Motor neuron (in vitro differentiated cells): ENCODE measurements around the gene PRDM1. TPM values are rescaled to one million over a fixed set of nuclear protein-coding genes. Genes with fewer than 3 reads are reported as not detected.

ENCODE experiments used
- ATAC-seq, 8 experiments: fragments of 200-7000 bp; cut with Tn5 transposase; replicated peaks in 6 of 8; 2 replicates each; pipeline ENCODE4 v1.8.0; 2021; ENCODE audit warnings: mild to moderate bottlenecking in 8 of 8, moderate library complexity in 8 of 8
- H3K27ac ChIP-seq, 2 donors: fragments of 250-450 bp; sonication (Bioruptor Pico); 2 replicates each; pipeline ENCODE4 v1.9.0; 2021; ENCODE audit warnings: antibody characterized with exemption in 2 of 2, mild to moderate bottlenecking in 2 of 2, moderate library complexity in 1 of 2
- H3K4me1 ChIP-seq, 2 donors: fragments of 250-450 bp; sonication (Bioruptor Pico); replicated peaks in 1 of 2; 2 replicates each; pipeline ENCODE4 v1.6.1; 2021; ENCODE audit warnings: antibody characterized with exemption in 2 of 2, mild to moderate bottlenecking in 2 of 2, moderate library complexity in 1 of 2
- H3K4me3 ChIP-seq, 5 donors: fragments of 250-450 bp; sonication (Bioruptor Pico); 2 replicates each; pipeline ENCODE4 v1.9.0; 2021; ENCODE audit warnings: antibody characterized with exemption in 5 of 5, mild to moderate bottlenecking in 5 of 5, moderate library complexity in 4 of 5
- WGBS, 10 experiments: fragments of 450-650 bp; shearing (Covaris generic); methylation state at CpG; one replicate each; pipeline ENCODE4 v1.0.0; 2022; 5-methylcytosine and 5-hydroxymethylcytosine counted together
- in situ Hi-C, 9 experiments: fragments of 400-800 bp; cut with MboI; loops; one replicate each; pipeline ENCODE4 v1.15.0; 2021; ENCODE audit warnings: low sequenced_read_pairs in 9 of 9, low pct_unique_long_range_greater_than_20kb in 2 of 9; ENCODE audit not compliant: unreplicated experiment in 9 of 9
- total RNA-seq, 8 experiments: library from RNA; unstranded; fragments of 300-600 nt; gene quantifications; 2 replicates each; pipeline versions ENCODE4 v1.2.3 to v1.2.4, GENCODE V29; 2022

The PRDM1 gene
- total RNA-seq, 8 experiments from 2014 or later = 0.23 to 4.3 (median 2.0) TPM

DNA sequence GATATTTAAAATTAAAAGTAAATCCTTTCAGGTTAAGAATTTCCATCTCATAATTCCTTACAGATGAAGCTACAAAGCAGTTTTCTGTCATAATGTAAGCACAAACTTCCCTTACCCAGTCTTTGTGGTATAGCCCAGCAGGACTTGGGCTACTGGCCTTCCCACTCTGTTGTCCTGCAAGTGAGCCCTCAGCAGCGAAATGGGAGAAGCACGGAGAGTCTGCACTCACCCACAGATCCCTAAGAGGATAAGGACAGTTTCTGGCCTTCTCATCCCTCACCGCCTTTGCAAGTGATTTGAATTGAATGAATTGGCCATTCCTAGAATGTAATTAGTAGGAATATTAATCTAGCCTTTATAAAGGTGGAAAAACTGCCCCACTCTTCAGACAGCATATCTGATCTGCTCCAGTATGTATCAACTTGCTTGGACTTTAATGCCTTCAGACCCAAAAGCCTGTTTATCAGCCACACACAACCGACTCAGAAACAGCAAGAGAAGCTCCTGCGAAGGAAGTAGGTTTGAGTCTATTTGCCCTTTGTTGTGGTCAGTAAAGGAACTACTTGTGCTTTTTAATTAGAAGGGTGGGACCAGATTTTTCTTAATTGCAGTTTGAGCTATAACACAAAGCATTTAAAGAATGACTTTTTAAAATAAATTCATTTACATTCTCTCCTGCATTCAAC lies 29.9 kb upstream of the PRDM1 start:
- H3K27ac ChIP-seq = no peak overlapping the region
- H3K4me3 ChIP-seq = no peak overlapping the region
- 20 to 88% (median 58%) methylated on average over 1 to 5 of the region's 5 CpGs; no CpG with 5 or more reads in 1 of the 10 experiments for WGBS, 10 experiments
- in situ Hi-C loops = no loop called here
- ATAC-seq = no peak
- H3K4me1 ChIP-seq = no peaks in the 10 kb centered on the region

- no peaks in the 10 kb centered on the region for H3K4me1 ChIP-seq
- in situ Hi-C loops = no loop called here
- H3K27ac ChIP-seq = no peak overlapping the region
- H3K4me3 ChIP-seq = no peak overlapping the region
- ATAC-seq = peak in 3 of 8 experiments; percentile 39 to 76 (median 58)
- 0 to 100% (median 72%) methylated on average over 1 of the region's 1 CpG; no CpG with 5 or more reads in 2 of the 10 experiments for WGBS, 10 experiments
Measured at GRCh38 chr6:106056746-106057390, 29.3 kb upstream of the PRDM1 start.

GRCh38 chr6:106059331-106059730 lies 26.8 kb upstream of the PRDM1 start:
- WGBS, 10 experiments = 55 to 100% (median 77%) methylated on average over 1 to 2 of the region's 2 CpGs
- no peak for ATAC-seq
- in situ Hi-C loops = no loop called here

GRCh38 chr6:106060167-106060566 lies 26.0 kb upstream of the PRDM1 start:
- Histone ChIP-seq H3K4me1 (no peaks in the 10 kb centered on the region), H3K27ac (no peak overlapping the region), H3K4me3 (no peak overlapping the region)
- in situ Hi-C loops = no loop called here
- WGBS, 10 experiments = 80 to 100% (median 91%) methylated on average over 2 to 3 of the region's 3 CpGs
- no peak for ATAC-seq

More at GRCh38 chr6:106059331-106059730, 26.8 kb upstream of the PRDM1 start:
- Histone ChIP-seq H3K4me1 (no peaks in the 10 kb centered on the region), H3K4me3 (no peak overlapping the region), H3K27ac (no peak overlapping the region)

DNA sequence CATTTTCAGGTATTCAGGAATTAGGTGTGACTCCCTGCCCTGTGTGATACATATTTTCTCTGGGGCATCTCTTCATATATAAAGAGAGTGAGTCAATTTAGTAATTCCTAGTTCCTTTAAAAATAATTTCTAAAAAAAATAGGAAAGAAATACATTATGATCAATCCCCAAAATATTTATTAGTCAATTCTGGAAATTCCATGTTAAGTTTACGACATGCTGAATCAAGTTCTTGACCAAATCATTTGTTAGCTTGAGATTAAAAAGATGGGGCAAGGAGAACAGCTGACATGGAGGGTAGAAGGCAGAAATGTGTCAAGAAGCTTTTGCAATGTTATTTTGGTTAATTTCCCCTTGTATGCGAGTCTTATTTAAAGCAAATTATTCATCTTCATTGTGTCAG lies 22.7 kb upstream of the PRDM1 start:
- WGBS, 10 experiments = 67 to 100% (median 92%) methylated on average over 1 to 2 of the region's 2 CpGs
- no peak for ATAC-seq
- H3K4me3 ChIP-seq = no peak overlapping the region
- no peaks in the 10 kb centered on the region for H3K4me1 ChIP-seq
- in situ Hi-C loops = no loop called here
- H3K27ac ChIP-seq = no peak overlapping the region

DNA sequence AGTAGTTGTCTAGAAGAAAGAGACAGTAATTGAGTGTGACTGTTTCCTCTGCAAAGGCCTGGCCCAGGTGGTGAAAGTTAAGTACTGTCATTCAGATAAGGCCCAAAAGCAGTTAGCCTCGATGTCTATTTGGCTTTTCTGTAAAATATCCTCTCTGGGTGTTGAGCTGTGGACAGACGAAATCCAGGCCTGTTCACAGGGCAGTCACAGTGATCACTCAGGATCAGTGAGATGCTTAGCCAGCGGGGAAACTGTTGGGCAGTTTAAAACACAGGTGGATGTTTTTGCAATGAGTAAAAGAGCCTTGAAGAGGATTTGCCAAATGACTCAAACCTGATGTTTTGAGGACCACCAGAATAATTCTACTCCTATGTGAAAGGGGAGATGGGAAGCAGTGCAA lies 22.0 kb upstream of the PRDM1 start:
- in situ Hi-C loops = no loop called here
- Histone ChIP-seq H3K4me3 (no peak overlapping the region), H3K4me1 (no peaks in the 10 kb centered on the region), H3K27ac (no peak overlapping the region)
- no peak for ATAC-seq
- 25 to 90% (median 50%) methylated on average over 1 to 3 of the region's 3 CpGs; no CpG with 5 or more reads in 3 of the 10 experiments for WGBS, 10 experiments

DNA sequence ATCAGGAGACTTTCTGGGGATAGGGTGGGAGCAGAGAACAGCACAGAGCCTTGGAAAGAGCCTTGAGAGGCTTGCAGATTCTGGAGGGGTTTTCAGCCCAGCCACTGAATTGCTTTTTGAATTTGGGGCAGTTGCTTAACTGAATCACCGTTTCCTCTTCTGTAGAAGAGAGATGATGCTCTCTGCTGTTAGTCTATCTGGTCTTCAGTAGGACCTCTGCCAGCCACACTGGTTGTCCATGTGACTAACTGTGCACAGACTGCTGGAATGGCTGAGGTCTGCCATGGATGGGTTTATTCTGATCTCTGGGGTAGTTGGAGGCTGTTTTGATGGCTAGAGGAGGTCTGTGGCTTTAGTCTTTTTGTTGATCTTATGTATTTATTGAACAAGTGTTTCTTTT lies 21.4 kb upstream of the PRDM1 start:
- H3K4me3 ChIP-seq = no peak overlapping the region
- WGBS, 10 experiments = 40 to 100% (median 86%) methylated on average over 1 of the region's 1 CpG; no CpG with 5 or more reads in 5 of the 10 experiments
- no peak overlapping the region for H3K27ac ChIP-seq
- no peak for ATAC-seq
- no peaks in the 10 kb centered on the region for H3K4me1 ChIP-seq
- in situ Hi-C loops = no loop called here

GRCh38 chr6:106066989-106067388 lies 19.1 kb upstream of the PRDM1 start:
- no peaks in the 10 kb centered on the region for H3K4me1 ChIP-seq
- 13 to 100% (median 64%) methylated on average over 1 of the region's 1 CpG; no CpG with 5 or more reads in 4 of the 10 experiments for WGBS, 10 experiments
- H3K27ac ChIP-seq = no peak overlapping the region
- in situ Hi-C loops = no loop called here
- ATAC-seq = peak in 1 of 8 experiments; percentile 20
- no peak overlapping the region for H3K4me3 ChIP-seq

DNA sequence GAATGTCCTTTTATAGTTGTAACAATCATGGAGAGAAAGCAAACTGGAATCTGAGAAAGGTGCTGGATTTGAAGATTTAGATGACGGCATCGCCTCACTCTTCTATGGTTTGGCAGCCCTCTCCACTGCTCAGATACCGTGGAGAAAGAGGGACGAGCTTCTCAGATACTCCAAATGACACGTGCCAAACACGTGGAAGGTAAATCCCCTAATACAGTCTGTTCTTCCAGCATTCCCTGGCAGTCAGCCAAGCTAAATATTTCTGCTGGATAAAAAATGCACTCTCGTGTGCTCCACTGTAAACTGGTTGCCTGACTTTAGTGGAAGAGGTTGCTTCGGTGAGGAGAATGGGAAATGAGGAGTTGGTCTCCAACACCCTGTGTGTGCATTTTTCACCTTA lies 16.7 kb upstream of the PRDM1 start:
- whole genome bisulfite sequencing, 10 experiments = 48 to 100% (median 80%) methylated on average over 1 to 7 of the region's 8 CpGs; no CpG with 5 or more reads in 1 of the 10 experiments
- ATAC-seq = peak in 6 of 8 experiments; percentile 22 to 97 (median 58)
- in situ Hi-C loops = no loop called here
- Histone ChIP-seq H3K4me1 (no peaks in the 10 kb centered on the region), H3K4me3 (no peak overlapping the region), H3K27ac (no peak overlapping the region)

DNA sequence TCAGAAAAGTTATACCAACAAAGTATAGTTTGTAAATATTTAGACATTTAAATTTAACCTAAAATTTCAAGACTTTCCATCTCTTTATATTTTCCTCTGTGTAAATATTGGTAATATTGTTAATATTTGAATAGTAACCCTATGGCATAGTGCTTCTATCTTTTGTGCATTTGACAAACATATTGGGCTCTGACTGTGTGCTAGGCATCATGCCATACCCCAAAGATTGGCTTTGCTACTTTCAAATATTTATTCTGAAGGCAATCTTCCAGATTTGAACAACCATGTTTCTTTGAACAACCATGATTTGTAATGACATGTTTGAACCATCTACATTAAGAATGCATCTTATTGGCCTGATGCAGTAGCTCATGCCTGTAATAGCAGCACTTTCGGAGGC lies 15.5 kb upstream of the PRDM1 start:
- in situ Hi-C loops = no loop called here
- no peak overlapping the region for H3K27ac ChIP-seq
- H3K4me3 ChIP-seq = no peak overlapping the region
- H3K4me1 ChIP-seq = no peaks in the 10 kb centered on the region
- ATAC-seq = no peak
- 80 to 100% (median 86%) methylated on average over 1 of the region's 1 CpG; no CpG with 5 or more reads in 5 of the 10 experiments for WGBS, 10 experiments

DNA sequence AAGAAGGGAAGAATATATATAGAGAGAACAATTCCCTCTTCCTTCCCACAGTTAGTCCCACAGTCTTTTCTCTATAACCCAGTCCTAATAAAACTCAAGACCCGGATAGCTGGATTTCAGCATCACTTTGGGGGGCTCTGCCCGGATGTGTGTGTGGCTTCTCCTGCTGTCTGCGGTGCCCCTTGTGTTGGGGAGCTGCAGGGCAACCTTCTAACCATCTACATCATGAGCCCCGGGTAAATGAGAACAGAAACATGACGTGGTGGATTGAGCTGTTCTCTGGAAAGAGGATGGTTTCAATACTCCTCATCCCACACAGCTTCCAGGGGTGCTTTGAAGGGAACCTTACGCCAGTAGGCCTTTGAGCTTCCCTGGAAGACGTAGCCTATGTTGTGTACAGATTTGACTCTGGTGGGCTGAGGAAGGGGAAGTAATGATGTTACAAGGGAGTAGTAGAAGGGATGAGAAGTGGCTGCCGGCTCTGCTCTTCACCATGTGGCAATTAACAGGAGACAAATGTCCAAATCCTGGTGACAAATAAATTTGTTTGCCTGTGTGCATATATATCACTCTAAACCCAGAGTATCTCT lies 13.5 kb upstream of the PRDM1 start:
- no peak for ATAC-seq
- Histone ChIP-seq H3K27ac (no peak overlapping the region), H3K4me3 (no peak overlapping the region), H3K4me1 (peaks cover 0 to 5% of the 10 kb centered on the region in 2 donors)
- in situ Hi-C loops = no loop called here
- WGBS, 10 experiments = 40 to 96% (median 80%) methylated on average over 1 to 5 of the region's 8 CpGs; no CpG with 5 or more reads in 4 of the 10 experiments

DNA sequence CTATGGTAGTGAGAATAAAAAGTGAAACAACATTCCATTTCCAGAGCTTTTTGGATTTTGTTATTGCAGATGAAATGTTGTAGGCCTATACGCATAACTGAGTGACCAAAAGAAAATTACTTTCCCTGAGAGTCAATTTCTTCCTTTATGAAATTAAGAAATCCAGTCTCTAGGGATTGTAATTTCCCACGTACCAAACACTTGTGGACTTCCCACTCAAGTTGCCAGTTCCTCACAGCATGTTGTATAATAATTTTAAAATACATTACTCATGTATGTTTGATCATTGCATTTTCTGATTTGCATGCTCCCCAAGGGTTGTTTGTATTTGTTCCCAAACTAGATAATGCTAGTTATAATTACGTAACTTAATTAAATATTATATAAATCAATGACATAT lies 12.0 kb upstream of the PRDM1 start:
- WGBS, 10 experiments = 64 to 97% (median 90%) methylated on average over 2 to 3 of the region's 3 CpGs; no CpG with 5 or more reads in 1 of the 10 experiments
- no peak for ATAC-seq
- in situ Hi-C loops = no loop called here

DNA sequence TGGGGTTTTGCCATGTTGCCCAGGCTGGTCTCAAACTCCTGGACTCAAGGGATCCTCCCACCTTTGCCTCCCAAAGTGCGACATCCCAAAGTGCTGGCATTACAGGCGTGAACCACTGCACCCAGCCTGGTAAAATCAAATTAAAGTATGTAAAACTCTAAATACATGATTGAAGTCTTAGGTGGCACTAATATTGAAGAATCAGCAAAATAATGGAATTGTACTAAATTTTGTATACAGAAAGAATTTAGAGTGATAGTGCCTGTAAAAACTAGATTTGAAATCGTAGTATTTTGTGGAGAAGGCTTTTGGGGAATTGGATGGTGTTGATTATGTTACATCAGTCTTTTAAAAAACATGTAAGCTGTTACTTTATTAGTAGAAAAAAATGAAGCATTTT lies 10.0 kb upstream of the PRDM1 start:
- Histone ChIP-seq H3K27ac (no peak overlapping the region), H3K4me3 (no peak overlapping the region), H3K4me1 (peaks cover 0 to 11% of the 10 kb centered on the region in 2 donors)
- 47 to 100% (median 91%) methylated on average over 1 to 3 of the region's 3 CpGs; no CpG with 5 or more reads in 2 of the 10 experiments for WGBS, 10 experiments
- in situ Hi-C loops = loop anchor here in 2 of 9 experiments (25.0 kb wide), 2 partner anchors 339 to 589 kb away; no protein-coding TSS in a partner anchor
- no peak for ATAC-seq

More for the DNA sequence above, 12.0 kb upstream of the PRDM1 start:
- no peak overlapping the region for H3K27ac ChIP-seq
- peaks cover 0 to 11% of the 10 kb centered on the region in 2 donors for H3K4me1 ChIP-seq
- H3K4me3 ChIP-seq = no peak overlapping the region
